Right atrium auricular region (tissue), 2 donors: ENCODE results near the gene XPC. TPM values are rescaled to one million over a fixed set of nuclear protein-coding genes. Genes with fewer than 3 reads are reported as not detected.

Source experiments
- DNase-seq: peaks from one replicate; pipeline ENCODE4 v3.0.0-alpha.2; 2019; ENCODE audit warnings: low spot score
- H3K27ac ChIP-seq, 2 donors: fragments of 200-600 bp; sonication (generic); 1 replicate in 1 of 2; 2 replicates in 1 of 2; pipeline ENCODE4 v1.5.1; 2016 to 2019
- H3K27me3 ChIP-seq, 2 donors: fragments of 200-600 bp; sonication (generic); one replicate each; pipeline versions ENCODE4 v1.5.1 to v1.6.0; 2017 to 2019
- H3K36me3 ChIP-seq: fragments of 200-600 bp; sonication (generic); one replicate; pipeline ENCODE4 v1.5.1; 2016
- H3K4me1 ChIP-seq, 2 donors: fragments of 200-600 bp; sonication (generic); one replicate each; pipeline versions ENCODE4 v1.5.1 to v1.6.0; 2017 to 2019
- H3K4me3 ChIP-seq, 2 donors: fragments of 200-600 bp; sonication (generic); 1 replicate in 1 of 2; 2 replicates in 1 of 2; pipeline ENCODE4 v1.5.1; 2017 to 2019; ENCODE audit warnings: mild to moderate bottlenecking in 1 of 2, moderate library complexity in 1 of 2
- H3K9me3 ChIP-seq, 2 donors: fragments of 200-600 bp; sonication (generic); one replicate each; pipeline ENCODE4 v1.5.1; 2019
- total RNA-seq, 2 donors: library from RNA; depleted of rRNA; stranded (reverse); fragments of >200 nt; gene quantifications; one replicate each; pipeline ENCODE4 v1.1.0, GENCODE V29; 2016
- TF ChIP-seq, protein P1 (sequence below), 2 donors: fragments of 200-600 bp; sonication (generic); IDR thresholded peaks; one replicate each; pipeline ENCODE4 v1.5.1; 2019; ENCODE audit warnings: antibody characterized with exemption in 2 of 2

Gene XPC
- total RNA-seq, 2 donors from 2014 or later = 15.7 to 18.3 TPM

DNA sequence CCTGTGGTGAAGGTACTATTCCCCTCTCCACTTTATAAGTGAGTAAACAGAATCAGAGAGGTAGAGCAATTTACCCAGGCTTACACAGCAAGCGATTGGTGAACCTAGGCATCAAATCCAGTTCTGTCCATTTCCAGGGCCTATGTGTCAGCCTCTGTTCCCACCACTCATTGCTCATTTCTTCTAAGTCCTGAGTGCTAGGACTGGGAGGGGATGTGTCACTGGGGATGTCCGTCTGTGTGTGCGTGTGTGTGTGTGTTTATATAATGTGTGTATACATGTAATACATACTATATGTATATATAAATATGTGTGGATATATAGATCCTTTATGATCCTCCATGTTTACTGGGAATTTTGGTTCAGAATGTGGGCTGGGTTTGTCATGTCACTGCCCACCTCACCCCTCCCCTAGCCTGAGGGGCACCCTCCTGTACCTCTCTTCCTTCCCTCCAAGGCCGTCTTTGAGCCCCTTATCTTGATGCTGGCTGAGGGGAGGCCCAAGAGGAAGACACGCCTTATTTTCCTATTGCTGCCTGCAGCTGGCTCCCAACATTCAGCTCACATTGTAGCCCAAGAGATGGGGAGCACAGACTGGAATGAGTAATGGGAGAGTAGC lies 51.4 kb downstream of the XPC start:
- peak; percentile 26 for DNase-seq
- Histone ChIP-seq H3K9me3 (no peaks in the 10 kb centered on the region), H3K36me3 (peaks cover 36% of the 10 kb centered on the region), H3K27me3 (no peaks in the 10 kb centered on the region), H3K4me3 (peak overlapping the region; percentile 82 to 86), H3K27ac (peak overlapping the region; percentile 94 to 99), H3K4me1 (peaks cover 0 to 42% of the 10 kb centered on the region in 2 donors)
- TF ChIP-seq, protein P1, sequence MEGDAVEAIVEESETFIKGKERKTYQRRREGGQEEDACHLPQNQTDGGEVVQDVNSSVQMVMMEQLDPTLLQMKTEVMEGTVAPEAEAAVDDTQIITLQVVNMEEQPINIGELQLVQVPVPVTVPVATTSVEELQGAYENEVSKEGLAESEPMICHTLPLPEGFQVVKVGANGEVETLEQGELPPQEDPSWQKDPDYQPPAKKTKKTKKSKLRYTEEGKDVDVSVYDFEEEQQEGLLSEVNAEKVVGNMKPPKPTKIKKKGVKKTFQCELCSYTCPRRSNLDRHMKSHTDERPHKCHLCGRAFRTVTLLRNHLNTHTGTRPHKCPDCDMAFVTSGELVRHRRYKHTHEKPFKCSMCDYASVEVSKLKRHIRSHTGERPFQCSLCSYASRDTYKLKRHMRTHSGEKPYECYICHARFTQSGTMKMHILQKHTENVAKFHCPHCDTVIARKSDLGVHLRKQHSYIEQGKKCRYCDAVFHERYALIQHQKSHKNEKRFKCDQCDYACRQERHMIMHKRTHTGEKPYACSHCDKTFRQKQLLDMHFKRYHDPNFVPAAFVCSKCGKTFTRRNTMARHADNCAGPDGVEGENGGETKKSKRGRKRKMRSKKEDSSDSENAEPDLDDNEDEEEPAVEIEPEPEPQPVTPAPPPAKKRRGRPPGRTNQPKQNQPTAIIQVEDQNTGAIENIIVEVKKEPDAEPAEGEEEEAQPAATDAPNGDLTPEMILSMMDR (IDR thresholded peaks at IDR 0.05) = no peak

DNA sequence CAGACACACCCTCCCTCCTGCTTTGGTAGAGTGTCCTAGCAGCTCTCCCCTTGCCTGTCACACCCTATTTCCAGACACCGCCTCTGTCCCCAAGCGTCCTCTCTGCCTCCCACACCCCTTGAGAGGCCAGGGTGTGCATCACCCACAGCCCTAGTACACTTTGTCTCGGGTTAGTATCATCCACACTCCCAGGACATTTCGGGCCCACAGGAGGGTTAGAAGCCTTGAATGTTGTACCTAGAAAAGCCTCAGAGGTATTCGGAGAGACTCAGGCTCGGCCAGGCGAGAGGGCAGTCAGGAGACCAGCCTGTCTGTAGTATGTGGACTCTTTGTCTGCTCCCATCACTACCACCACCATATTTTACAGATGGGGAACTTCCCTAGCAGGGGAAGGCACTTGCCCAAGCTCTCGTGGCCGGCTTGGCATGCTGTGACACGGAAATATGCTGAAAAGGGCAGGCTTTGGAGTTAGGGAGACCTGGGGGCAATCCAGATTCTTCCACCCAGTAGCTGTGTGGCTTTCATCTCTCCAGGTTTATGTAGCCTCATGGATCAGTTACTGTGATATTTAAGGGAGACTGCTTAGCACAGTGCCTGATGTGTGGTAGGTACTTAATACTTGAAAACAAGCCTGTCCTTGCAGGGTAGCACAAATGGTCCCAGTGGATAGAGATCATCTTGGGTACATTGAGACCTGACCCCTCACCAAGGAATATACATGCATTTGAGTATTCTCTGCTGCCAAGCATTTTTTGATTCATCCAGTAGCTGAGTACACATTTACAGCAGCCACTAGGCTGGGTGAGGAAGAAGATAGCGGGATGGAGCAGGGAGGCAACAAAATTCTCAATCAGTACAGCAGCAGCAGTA lies 52.1 kb downstream of the XPC start:
- TF ChIP-seq, protein P1 (IDR thresholded peaks at IDR 0.05) = no peak
- Histone ChIP-seq H3K36me3 (peaks cover 36% of the 10 kb centered on the region), H3K4me3 (peak overlapping the region; percentile 82 to 86), H3K27ac (peak overlapping the region; percentile 94 to 99), H3K9me3 (no peaks in the 10 kb centered on the region), H3K4me1 (peaks cover 0 to 42% of the 10 kb centered on the region in 2 donors), H3K27me3 (no peaks in the 10 kb centered on the region)
- DNase-seq = peak; percentile 42

DNA sequence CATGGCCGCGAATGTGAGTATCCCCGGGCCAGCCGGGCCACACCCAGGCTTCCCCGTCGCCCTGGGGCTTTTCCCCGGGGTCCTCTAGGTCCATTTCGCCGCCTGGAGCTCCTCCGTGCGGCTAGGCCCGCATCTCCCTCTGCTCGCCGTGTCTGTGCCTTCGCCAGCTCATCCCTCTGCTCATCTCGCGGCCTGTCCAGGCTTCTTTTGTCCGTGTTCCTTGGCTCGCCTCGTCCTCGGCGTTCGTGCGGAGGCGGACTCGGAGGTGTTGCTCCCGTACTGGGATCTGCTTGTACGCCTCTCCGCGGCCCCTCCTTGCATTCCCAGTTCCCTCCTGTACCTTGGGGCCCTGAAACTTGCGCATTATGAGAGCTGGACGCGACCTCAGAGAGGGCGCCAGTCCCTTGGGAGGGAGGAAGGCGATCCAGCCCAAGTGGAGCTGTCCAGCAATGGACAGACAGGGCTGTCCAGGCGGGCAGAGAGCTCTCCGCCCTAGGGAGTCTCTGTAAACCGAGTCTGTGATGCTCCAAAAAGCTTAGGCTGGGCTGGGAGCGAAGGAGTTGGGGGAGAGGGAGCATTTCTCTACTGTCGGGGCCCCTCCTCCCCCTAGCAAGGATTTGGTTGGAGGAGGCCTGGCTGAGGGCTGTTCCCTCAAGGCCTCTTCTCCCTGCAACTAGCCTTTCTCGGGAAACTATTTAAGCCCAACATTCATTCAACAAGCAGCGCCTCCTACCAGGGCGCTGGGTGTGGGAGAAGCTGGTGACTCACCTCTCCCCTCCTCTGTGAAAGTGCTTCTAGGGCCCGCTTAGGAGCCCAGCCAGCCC lies 53.0 kb downstream of the XPC start:
- peak; percentile 93 for DNase-seq
- H3K4me1 ChIP-seq = peaks cover 0 to 42% of the 10 kb centered on the region in 2 donors

DNA sequence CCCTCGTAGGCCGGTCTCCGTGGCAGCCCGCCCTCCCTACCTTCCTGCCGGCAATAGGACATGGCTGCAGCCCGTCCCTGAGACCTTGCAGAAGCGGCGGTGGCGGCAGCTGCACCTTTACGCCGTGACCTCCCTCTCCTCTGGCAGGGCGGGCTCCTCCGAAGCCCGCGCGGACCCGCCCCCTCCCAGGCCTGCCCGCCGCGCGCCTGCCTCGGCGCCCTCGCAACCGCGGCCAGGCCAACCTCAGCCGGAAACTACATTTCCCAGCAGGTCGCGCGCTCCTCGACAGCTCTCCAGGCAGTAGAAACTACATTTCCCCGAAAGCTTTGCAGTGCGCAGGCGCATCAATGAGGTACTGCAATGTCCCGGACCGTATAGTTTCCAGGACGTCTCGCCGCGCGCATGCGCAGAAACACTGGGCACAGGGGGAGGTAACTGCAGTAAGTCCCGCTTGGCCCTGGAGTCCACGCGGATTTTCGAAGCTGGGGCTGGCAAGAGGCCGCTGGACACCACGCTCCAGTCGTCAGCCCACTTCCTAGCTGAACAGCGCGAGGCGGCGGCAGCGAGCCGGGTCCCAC lies 53.7 kb downstream of the XPC start, which contains the start of the genes CHCHD4 and TMEM43:
Gene CHCHD4 (minus strand): TSS at position 256 of the 578 bp plus-strand sequence. CDS start 194 bp downstream, at position 62.
Gene TMEM43 (plus strand): TSS at position 438 of the 578 bp plus-strand sequence. CDS start 142 bp downstream, outside the sequence.
- Histone ChIP-seq H3K9me3 (no peaks in the 10 kb centered on the region), H3K4me1 (peaks cover 0 to 42% of the 10 kb centered on the region in 2 donors), H3K27ac (peak within 1 kb of the TSS; percentile 94 to 99), H3K27me3 (no peaks in the 10 kb centered on the region), H3K36me3 (peaks cover 26% of the 10 kb centered on the region), H3K4me3 (peak within 1 kb of the TSS; percentile 82 to 86)
- TF ChIP-seq, protein P1 (IDR thresholded peaks at IDR 0.05) = no peak
- peak; percentile 99 for DNase-seq

More for the DNA sequence above, 53.0 kb downstream of the XPC start:
- no peaks in the 10 kb centered on the region for H3K9me3 ChIP-seq
- no peaks in the 10 kb centered on the region for H3K27me3 ChIP-seq
- TF ChIP-seq, protein P1 (IDR thresholded peaks at IDR 0.05) = no peak
- peak overlapping the region; percentile 82 to 86 for H3K4me3 ChIP-seq
- H3K36me3 ChIP-seq = peaks cover 33% of the 10 kb centered on the region
- peak overlapping the region; percentile 94 to 99 for H3K27ac ChIP-seq

DNA sequence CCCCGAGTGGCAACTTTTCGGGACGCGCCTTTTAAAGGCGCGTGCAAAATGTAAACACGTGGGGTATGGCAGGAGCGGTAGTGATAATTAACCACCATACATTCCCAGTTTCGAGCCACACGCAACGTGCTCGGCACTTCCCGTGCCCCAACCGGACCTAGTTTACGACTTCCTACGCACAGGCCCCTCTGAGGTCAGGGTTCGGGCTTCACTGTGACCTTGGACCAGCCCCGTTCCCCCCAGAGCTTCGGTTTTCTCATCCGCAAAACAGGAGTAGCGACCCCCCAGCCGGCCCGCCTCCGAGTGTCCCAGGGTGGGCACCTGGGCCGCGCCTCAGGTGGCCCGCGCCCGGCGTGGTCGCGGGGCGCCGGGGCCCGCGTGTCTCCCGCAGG lies 54.2 kb downstream of the XPC start:
- peaks cover 0 to 42% of the 10 kb centered on the region in 2 donors for H3K4me1 ChIP-seq
- H3K36me3 ChIP-seq = peaks cover 21% of the 10 kb centered on the region
- DNase-seq = peak; percentile 75
- H3K9me3 ChIP-seq = no peaks in the 10 kb centered on the region
- peak overlapping the region; percentile 82 to 86 for H3K4me3 ChIP-seq
- peak overlapping the region; percentile 94 to 99 for H3K27ac ChIP-seq
- TF ChIP-seq, protein P1 (IDR thresholded peaks at IDR 0.05) = no peak
- H3K27me3 ChIP-seq = no peaks in the 10 kb centered on the region
